ENCODE data around the gene MAP1B.
A peak's percentile ranks its signal among the peaks of the same experiment; 100 is the strongest.

MAP1B gene

GRCh38 chr5:72146056-72146455 is 38.8 kb downstream of the MAP1B start:
- DNase-seq (ENCODE audit: low spot score in 2 of 2), result no peak
- in situ Hi-C loops (cut with MboI; ENCODE audit: low sequenced_read_pairs), result loop anchor here (10.0 kb wide), 2 partner anchors 99 to 169 kb away; no protein-coding TSS in a partner anchor
- H3K4me3 ChIP-seq, result no peak overlapping the region
- H3K9me3 ChIP-seq, result no peaks in the 10 kb centered on the region
- no peaks in the 10 kb centered on the region for H3K27me3 ChIP-seq (ENCODE audit: low read depth)
- H3K36me3 ChIP-seq (replicated peaks), result peaks cover 12% of the 10 kb centered on the region
- H3K4me1 ChIP-seq, result peaks cover 84% of the 10 kb centered on the region

- in situ Hi-C loops (cut with MboI; ENCODE audit: low sequenced_read_pairs), result loop anchor here (10.0 kb wide), 2 partner anchors 97 to 167 kb away; no protein-coding TSS in a partner anchor
- no peaks in the 10 kb centered on the region for H3K9me3 ChIP-seq
- H3K27me3 ChIP-seq (ENCODE audit: low read depth), result no peaks in the 10 kb centered on the region
- H3K4me3 ChIP-seq, result no peak overlapping the region
- peaks cover 12% of the 10 kb centered on the region for H3K36me3 ChIP-seq (replicated peaks)
- peak; percentile 51 to 87 for DNase-seq (ENCODE audit: low spot score in 2 of 2)
- H3K4me1 ChIP-seq, result peaks cover 78% of the 10 kb centered on the region
Observed at GRCh38 chr5:72147569-72147968, 40.3 kb downstream of the MAP1B start.

GRCh38 chr5:72149742-72150141 is 42.5 kb downstream of the MAP1B start:
- in situ Hi-C loops (cut with MboI; ENCODE audit: low sequenced_read_pairs), result loop anchor here (10.0 kb wide), 2 partner anchors 95 to 165 kb away; no protein-coding TSS in a partner anchor
- Histone ChIP-seq H3K36me3 (replicated peaks) (peaks cover 6% of the 10 kb centered on the region), H3K9me3 (no peaks in the 10 kb centered on the region), H3K4me1 (peaks cover 72% of the 10 kb centered on the region), H3K27me3 (ENCODE audit: low read depth) (no peaks in the 10 kb centered on the region), H3K4me3 (no peak overlapping the region)
- DNase-seq (ENCODE audit: low spot score in 2 of 2), result no peak

- peaks cover 6% of the 10 kb centered on the region for H3K36me3 ChIP-seq (replicated peaks)
- peaks cover 62% of the 10 kb centered on the region for H3K4me1 ChIP-seq
- no peaks in the 10 kb centered on the region for H3K27me3 ChIP-seq (ENCODE audit: low read depth)
- no peak overlapping the region for H3K4me3 ChIP-seq
- peak in 1 of 2 experiments; percentile 28 for DNase-seq (ENCODE audit: low spot score in 2 of 2)
- no peaks in the 10 kb centered on the region for H3K9me3 ChIP-seq
- in situ Hi-C loops (cut with MboI; ENCODE audit: low sequenced_read_pairs), result no loop called here
Observed at GRCh38 chr5:72151169-72151568, 43.9 kb downstream of the MAP1B start.

- peaks cover 62% of the 10 kb centered on the region for H3K4me1 ChIP-seq
- no peak overlapping the region for H3K4me3 ChIP-seq
- no peak for DNase-seq (ENCODE audit: low spot score in 2 of 2)
- H3K9me3 ChIP-seq, result no peaks in the 10 kb centered on the region
- peaks cover 6% of the 10 kb centered on the region for H3K36me3 ChIP-seq (replicated peaks)
- in situ Hi-C loops (cut with MboI; ENCODE audit: low sequenced_read_pairs), result no loop called here
- H3K27me3 ChIP-seq (ENCODE audit: low read depth), result no peaks in the 10 kb centered on the region
Observed at GRCh38 chr5:72151646-72152045, 44.4 kb downstream of the MAP1B start.

GRCh38 chr5:72152545-72152944 is 45.3 kb downstream of the MAP1B start:
- H3K36me3 ChIP-seq (replicated peaks), result peaks cover 6% of the 10 kb centered on the region
- no peak overlapping the region for H3K4me3 ChIP-seq
- peaks cover 63% of the 10 kb centered on the region for H3K4me1 ChIP-seq
- H3K27me3 ChIP-seq (ENCODE audit: low read depth), result no peaks in the 10 kb centered on the region
- in situ Hi-C loops (cut with MboI; ENCODE audit: low sequenced_read_pairs), result no loop called here
- DNase-seq (ENCODE audit: low spot score in 2 of 2), result no peak
- H3K9me3 ChIP-seq, result no peaks in the 10 kb centered on the region

- no peak overlapping the region for H3K4me3 ChIP-seq
- no peaks in the 10 kb centered on the region for H3K27me3 ChIP-seq (ENCODE audit: low read depth)
- in situ Hi-C loops (cut with MboI; ENCODE audit: low sequenced_read_pairs), result no loop called here
- DNase-seq (ENCODE audit: low spot score in 2 of 2), result peak; percentile 41 to 94
- H3K9me3 ChIP-seq, result no peaks in the 10 kb centered on the region
- peaks cover 54% of the 10 kb centered on the region for H3K4me1 ChIP-seq
- peaks cover 2% of the 10 kb centered on the region for H3K36me3 ChIP-seq (replicated peaks)
Observed at GRCh38 chr5:72153551-72153950, 46.3 kb downstream of the MAP1B start.

GRCh38 chr5:72154076-72154756 is 46.9 kb downstream of the MAP1B start:
- Histone ChIP-seq H3K36me3 (replicated peaks) (no peaks in the 10 kb centered on the region), H3K4me1 (peaks cover 53% of the 10 kb centered on the region), H3K4me3 (no peak overlapping the region), H3K9me3 (no peaks in the 10 kb centered on the region), H3K27me3 (ENCODE audit: low read depth) (no peaks in the 10 kb centered on the region)
- in situ Hi-C loops (cut with MboI; ENCODE audit: low sequenced_read_pairs), result no loop called here
- no peak for DNase-seq (ENCODE audit: low spot score in 2 of 2)

GRCh38 chr5:72156946-72157624 is 49.8 kb downstream of the MAP1B start:
- H3K27me3 ChIP-seq (ENCODE audit: low read depth), result no peaks in the 10 kb centered on the region
- in situ Hi-C loops (cut with MboI; ENCODE audit: low sequenced_read_pairs), result no loop called here
- H3K4me1 ChIP-seq, result peaks cover 40% of the 10 kb centered on the region
- no peaks in the 10 kb centered on the region for H3K36me3 ChIP-seq (replicated peaks)
- DNase-seq (ENCODE audit: low spot score in 2 of 2), result peak; percentile 51 to 53
- H3K9me3 ChIP-seq, result no peaks in the 10 kb centered on the region
- H3K4me3 ChIP-seq, result no peak overlapping the region

- in situ Hi-C loops (cut with MboI; ENCODE audit: low sequenced_read_pairs), result no loop called here
- Histone ChIP-seq H3K36me3 (replicated peaks) (no peaks in the 10 kb centered on the region), H3K4me3 (no peak overlapping the region), H3K9me3 (no peaks in the 10 kb centered on the region), H3K4me1 (peaks cover 39% of the 10 kb centered on the region), H3K27me3 (ENCODE audit: low read depth) (no peaks in the 10 kb centered on the region)
- no peak for DNase-seq (ENCODE audit: low spot score in 2 of 2)
Observed at GRCh38 chr5:72157625-72157962, 50.3 kb downstream of the MAP1B start.

- H3K9me3 ChIP-seq, result no peaks in the 10 kb centered on the region
- in situ Hi-C loops (cut with MboI; ENCODE audit: low sequenced_read_pairs), result no loop called here
- no peak for DNase-seq (ENCODE audit: low spot score in 2 of 2)
- no peaks in the 10 kb centered on the region for H3K36me3 ChIP-seq (replicated peaks)
- no peaks in the 10 kb centered on the region for H3K27me3 ChIP-seq (ENCODE audit: low read depth)
- peaks cover 24% of the 10 kb centered on the region for H3K4me1 ChIP-seq
- no peak overlapping the region for H3K4me3 ChIP-seq
Observed at GRCh38 chr5:72159501-72159911, 52.2 kb downstream of the MAP1B start.

- no peak for DNase-seq (ENCODE audit: low spot score in 2 of 2)
Observed at GRCh38 chr5:72160329-72160728, 53.1 kb downstream of the MAP1B start.

GRCh38 chr5:72160959-72161358 is 53.7 kb downstream of the MAP1B start:
- Histone ChIP-seq H3K4me3 (no peak overlapping the region), H3K27me3 (ENCODE audit: low read depth) (no peaks in the 10 kb centered on the region), H3K9me3 (no peaks in the 10 kb centered on the region), H3K4me1 (peaks cover 29% of the 10 kb centered on the region), H3K36me3 (replicated peaks) (no peaks in the 10 kb centered on the region)
- DNase-seq (ENCODE audit: low spot score in 2 of 2), result no peak
- in situ Hi-C loops (cut with MboI; ENCODE audit: low sequenced_read_pairs), result no loop called here

More at GRCh38 chr5:72160329-72160728, 53.1 kb downstream of the MAP1B start:
- no peaks in the 10 kb centered on the region for H3K36me3 ChIP-seq (replicated peaks)
- H3K4me1 ChIP-seq, result peaks cover 24% of the 10 kb centered on the region
- no peaks in the 10 kb centered on the region for H3K27me3 ChIP-seq (ENCODE audit: low read depth)
- H3K4me3 ChIP-seq, result no peak overlapping the region
- H3K9me3 ChIP-seq, result no peaks in the 10 kb centered on the region
- in situ Hi-C loops (cut with MboI; ENCODE audit: low sequenced_read_pairs), result no loop called here

GRCh38 chr5:72161951-72162350 is 54.7 kb downstream of the MAP1B start:
- no peak overlapping the region for H3K4me3 ChIP-seq
- in situ Hi-C loops (cut with MboI; ENCODE audit: low sequenced_read_pairs), result no loop called here

More at GRCh38 chr5:72161951-72162350, 54.7 kb downstream of the MAP1B start:
- peaks cover 28% of the 10 kb centered on the region for H3K4me1 ChIP-seq
- no peaks in the 10 kb centered on the region for H3K9me3 ChIP-seq
- H3K36me3 ChIP-seq (replicated peaks), result no peaks in the 10 kb centered on the region
- H3K27me3 ChIP-seq (ENCODE audit: low read depth), result no peaks in the 10 kb centered on the region
- DNase-seq (ENCODE audit: low spot score in 2 of 2), result no peak

Data from HAP-1 (cell line).